Upper lobe of right lung (tissue), 1 donor: ENCODE measurements around the gene RSPO3. TPM values are rescaled to one million over a fixed set of nuclear protein-coding genes. Genes with fewer than 3 reads are reported as not detected.
"Not testable (repeated sequence)": the region's sequence is repeated elsewhere in the genome, so short reads cannot be mapped to it uniquely, and the experiment has no call there.

ENCODE experiments used
- ATAC-seq: fragments of 200-7000 bp; cut with Tn5 transposase; one replicate; pipeline ENCODE4 v1.9.1; 2020; ENCODE audit warnings: mild to moderate bottlenecking, moderate library complexity
- DNase-seq: peaks from one replicate; pipeline ENCODE4 v3.0.0-alpha.2; 2020
- H3K27ac ChIP-seq: fragments of 200-600 bp; one replicate; pipeline ENCODE4 v1.8.0; 2022
- H3K27me3 ChIP-seq: fragments of 200-600 bp; one replicate; pipeline ENCODE4 v1.8.0; 2022; ENCODE audit warnings: mild to moderate bottlenecking
- H3K36me3 ChIP-seq: fragments of 200-600 bp; one replicate; pipeline ENCODE4 v1.8.0; 2022
- H3K4me1 ChIP-seq: fragments of 200-600 bp; one replicate; pipeline ENCODE4 v1.8.0; 2022
- H3K4me3 ChIP-seq: fragments of 200-600 bp; one replicate; pipeline ENCODE4 v1.8.0; 2022; ENCODE audit warnings: mild to moderate bottlenecking
- H3K9me3 ChIP-seq: fragments of 200-600 bp; one replicate; pipeline ENCODE4 v1.8.0; 2022
- CTCF ChIP-seq: fragments of 200-600 bp; IDR thresholded peaks from one replicate; pipeline ENCODE4 v1.8.0; 2022; ENCODE audit warnings: antibody characterized with exemption
- intact Hi-C: fragments of 100-400 bp; cut with DNase I; formaldehyde crosslinking; loops from one replicate; pipeline ENCODE4 v1.11.0; 2022
- total RNA-seq: library from RNA; stranded (reverse); fragmentation: NEBNext Ultra II Directional; extraction: Animal tissue kit (Norgen Biotek cat#: 25700); gene quantifications from one replicate; pipeline ENCODE4 v1.2.1, GENCODE V29; 2021
- donor health status: DM: no; HTN: yes; CAD: no; lungs with severe emphysema.

Gene RSPO3
- total RNA-seq, 1 donor from 2014 or later = 6.2 TPM

GRCh38 chr6:127212376-127212775 lies 93.9 kb downstream of the RSPO3 start:
- ATAC-seq (no peak), DNase-seq (no peak)
- intact Hi-C loops = no loop called here
- Histone ChIP-seq H3K27ac (no peak overlapping the region), H3K9me3 (no peaks in the 10 kb centered on the region), H3K27me3 (no peaks in the 10 kb centered on the region), H3K36me3 (no peaks in the 10 kb centered on the region), H3K4me1 (peaks cover 4% of the 10 kb centered on the region), H3K4me3 (no peak overlapping the region)
- TF ChIP-seq CTCF = no peak

- not testable (repeated sequence) for ATAC-seq, DNase-seq, H3K4me1 ChIP-seq
These were observed 95.6 kb downstream of the RSPO3 start for GRCh38 chr6:127214032-127214431.

DNA sequence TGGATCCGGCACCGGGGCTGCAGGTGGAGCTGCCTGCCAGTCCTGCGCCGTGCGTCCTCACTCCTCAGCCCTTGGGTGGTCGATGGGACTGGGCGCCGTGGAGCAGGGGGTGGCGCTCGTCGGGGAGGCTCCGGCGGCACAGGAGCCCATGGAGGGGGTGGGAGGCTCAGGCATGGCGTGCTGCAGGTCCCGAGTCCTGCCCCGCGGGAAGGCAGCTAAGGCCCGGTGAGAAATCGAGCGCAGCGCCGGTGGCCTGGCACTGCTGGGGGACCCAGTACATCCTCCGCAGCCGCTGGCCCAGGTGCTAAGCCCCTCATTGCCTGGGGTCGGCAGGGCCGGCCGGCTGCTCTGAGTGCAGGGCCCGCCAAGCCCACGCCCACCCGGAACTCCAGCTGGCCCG lies 96.1 kb downstream of the RSPO3 start:
- H3K36me3 ChIP-seq, H3K9me3 ChIP-seq, H3K27ac ChIP-seq, H3K27me3 ChIP-seq, DNase-seq, ATAC-seq, H3K4me3 ChIP-seq, intact Hi-C loops, H3K4me1 ChIP-seq: not testable (repeated sequence)

More at GRCh38 chr6:127214032-127214431, 95.6 kb downstream of the RSPO3 start:
- H3K4me3 ChIP-seq, H3K36me3 ChIP-seq, H3K9me3 ChIP-seq, H3K27ac ChIP-seq, H3K27me3 ChIP-seq, intact Hi-C loops: not testable (repeated sequence)

GRCh38 chr6:127215931-127216330 lies 97.5 kb downstream of the RSPO3 start:
- DNase-seq = no peak
- Histone ChIP-seq H3K27ac (no peak overlapping the region), H3K9me3 (no peaks in the 10 kb centered on the region), H3K36me3 (no peaks in the 10 kb centered on the region), H3K4me3 (no peak overlapping the region), H3K4me1 (peaks cover 4% of the 10 kb centered on the region), H3K27me3 (no peaks in the 10 kb centered on the region)
- no peak for TF ChIP-seq CTCF
- intact Hi-C loops = no loop called here
- no peak for ATAC-seq

DNA sequence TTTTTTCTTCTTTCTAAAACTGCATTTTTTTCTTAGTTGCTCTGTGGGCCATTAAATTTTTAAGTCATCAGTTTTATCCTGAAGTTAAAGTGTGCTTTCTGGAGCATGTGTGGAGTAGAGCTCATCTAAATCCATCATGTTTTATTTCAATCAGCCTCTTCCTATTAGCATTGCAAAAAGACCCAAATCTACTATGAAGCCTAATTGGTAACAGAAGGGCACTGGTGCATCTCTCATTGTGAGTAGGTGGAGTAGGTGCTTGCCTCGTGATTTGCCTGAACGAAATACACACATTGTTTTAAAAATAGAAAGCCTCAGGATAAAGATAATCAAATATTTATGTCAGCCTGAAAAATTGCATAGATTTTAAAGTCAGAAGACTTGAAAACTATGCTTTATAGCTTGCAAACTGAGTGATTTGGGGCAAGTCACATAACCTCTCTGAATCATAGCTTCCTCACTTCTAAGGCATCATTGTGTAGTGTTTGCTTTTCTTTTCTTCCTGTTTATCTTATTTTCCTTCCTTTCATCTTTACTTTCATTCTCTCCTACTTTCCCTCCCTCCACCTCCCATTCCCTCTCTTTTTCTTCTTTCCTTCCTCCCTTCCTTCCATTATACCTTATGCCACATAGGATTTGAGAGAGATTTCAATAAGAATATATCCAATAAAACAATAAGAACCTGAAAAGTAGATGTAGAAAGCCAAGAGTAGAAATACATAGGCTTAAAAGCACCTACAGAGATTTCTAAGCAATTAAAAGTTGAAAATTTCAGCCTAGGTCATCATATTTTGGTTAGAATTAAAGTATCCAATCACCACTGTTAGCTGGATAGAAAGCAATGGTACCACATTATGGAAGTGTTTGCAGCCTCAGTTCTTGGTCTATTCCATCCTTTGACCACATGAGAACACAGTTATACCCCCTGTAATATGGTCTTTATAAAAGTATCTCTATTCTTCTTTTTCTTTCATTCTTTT lies 98.6 kb downstream of the RSPO3 start:
- no peak overlapping the region for H3K4me3 ChIP-seq
- no peak for TF ChIP-seq CTCF
- H3K27me3 ChIP-seq = no peaks in the 10 kb centered on the region
- no peak overlapping the region for H3K27ac ChIP-seq
- peaks cover 4% of the 10 kb centered on the region for H3K4me1 ChIP-seq
- ATAC-seq (no peak), DNase-seq (no peak)
- intact Hi-C loops = no loop called here
- no peaks in the 10 kb centered on the region for H3K9me3 ChIP-seq
- H3K36me3 ChIP-seq = no peaks in the 10 kb centered on the region

DNA sequence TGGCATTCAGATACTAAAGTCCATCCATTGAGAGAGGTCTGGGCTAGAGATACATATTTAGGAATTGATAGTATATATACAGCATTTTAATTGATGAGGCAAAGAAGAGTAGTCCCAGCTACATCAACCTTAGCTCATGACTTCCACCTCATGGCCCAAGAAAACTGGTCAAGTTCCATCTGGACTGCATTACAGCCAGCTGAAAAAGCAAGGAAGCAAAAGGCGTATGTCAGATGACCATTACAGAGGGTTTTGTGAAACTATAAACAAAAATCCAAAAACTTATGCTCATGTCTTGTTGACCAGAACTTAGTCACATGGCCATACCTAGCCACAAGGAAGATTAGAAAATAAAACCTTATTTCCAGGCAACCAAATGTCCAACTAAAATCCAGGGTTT lies 101.4 kb downstream of the RSPO3 start:
- no peak for ATAC-seq
- intact Hi-C loops = no loop called here
- H3K4me3 ChIP-seq = no peak overlapping the region
- H3K27ac ChIP-seq = no peak overlapping the region
- H3K4me1 ChIP-seq = no peaks in the 10 kb centered on the region
- TF ChIP-seq CTCF = no peak
- no peak for DNase-seq
- H3K27me3 ChIP-seq = no peaks in the 10 kb centered on the region
- H3K36me3 ChIP-seq = no peaks in the 10 kb centered on the region
- no peaks in the 10 kb centered on the region for H3K9me3 ChIP-seq
